Stimulated activated CD8-positive, alpha-beta memory T cell treated with anti-CD3 and anti-CD28 coated beads, Interleukin-4, amount 100 ng/mL, for 48 hours (primary cell): ENCODE results near the gene LLPH.
"Not testable (repeated sequence)": the region's sequence is repeated elsewhere in the genome, so short reads cannot be mapped to it uniquely, and the experiment has no call there.

Experiments used
- DNase-seq: peaks from one replicate; pipeline ENCODE4 v3.0.0-alpha.2; 2020

LLPH gene

GRCh38 chr12:66130267-66131066 lies at the start of gene LLPH:
Gene LLPH, minus strand, starts transcription at chr12:66130750. Its CDS starts 1,644 bp downstream, at chr12:66129106.
- peak; percentile 91 for DNase-seq

- no peak for DNase-seq
Measured at GRCh38 chr12:66176105-66176900, 45.8 kb upstream of the LLPH start.

GRCh38 chr12:66174391-66175325 lies 44.1 kb upstream of the LLPH start:
- DNase-seq: not testable (repeated sequence)

GRCh38 chr12:66170606-66171005 lies 40.1 kb upstream of the LLPH start:
- no peak for DNase-seq

- peak; percentile 90 for DNase-seq
Measured at GRCh38 chr12:66169221-66170170, 38.9 kb upstream of the LLPH start, which contains the start of gene TMBIM4. Gene TMBIM4, minus strand, starts transcription at chr12:66169996. Its CDS starts 45 bp downstream, at chr12:66169951.

GRCh38 chr12:66168410-66168809 lies 37.9 kb upstream of the LLPH start:
- DNase-seq: no peak

- DNase-seq: no peak
Measured at GRCh38 chr12:66166561-66166960, 36.0 kb upstream of the LLPH start.

- no peak for DNase-seq
Measured at GRCh38 chr12:66165141-66165540, 34.6 kb upstream of the LLPH start.

GRCh38 chr12:66164349-66164821 lies 33.8 kb upstream of the LLPH start:
- no peak for DNase-seq

- no peak for DNase-seq
Measured at GRCh38 chr12:66163289-66163688, 32.7 kb upstream of the LLPH start.

GRCh38 chr12:66162701-66163100 lies 32.2 kb upstream of the LLPH start:
- no peak for DNase-seq

- DNase-seq: no peak
Measured at GRCh38 chr12:66160704-66161103, 30.2 kb upstream of the LLPH start.

GRCh38 chr12:66159123-66159522 lies 28.6 kb upstream of the LLPH start:
- no peak for DNase-seq

- no peak for DNase-seq
Measured at GRCh38 chr12:66156654-66157053, 26.1 kb upstream of the LLPH start.

- no peak for DNase-seq
Measured at GRCh38 chr12:66154776-66155175, 24.2 kb upstream of the LLPH start.

- no peak for DNase-seq
Measured at GRCh38 chr12:66152732-66153131, 22.2 kb upstream of the LLPH start.

- DNase-seq: no peak
Measured at GRCh38 chr12:66149702-66150398, 19.3 kb upstream of the LLPH start.

- DNase-seq: no peak
Measured at GRCh38 chr12:66144791-66145754, 14.5 kb upstream of the LLPH start.

GRCh38 chr12:66143868-66144267 lies 13.3 kb upstream of the LLPH start:
- no peak for DNase-seq

- no peak for DNase-seq
Measured at GRCh38 chr12:66142826-66143225, 12.3 kb upstream of the LLPH start.
